HepG2 (cell line): Measurements from ENCODE around the gene CFI. TPM values are rescaled to one million over a fixed set of nuclear protein-coding genes. Genes with fewer than 3 reads are reported as not detected.

ENCODE experiments used
- ARID2 ChIP-seq: sonication (generic); formaldehyde crosslinking; IDR thresholded peaks from 2 replicates; pipeline ENCODE4 v1.8.1; 2022; ENCODE audit warnings: mild to moderate bottlenecking, missing genetic modification reagents, borderline replicate concordance
- TMF1 ChIP-seq: sonication (generic); formaldehyde crosslinking; IDR thresholded peaks from 2 replicates; pipeline ENCODE4 v1.8.1; 2022; ENCODE audit warnings: low read depth, missing genetic modification reagents
- ZBTB37 ChIP-seq: sonication (generic); formaldehyde crosslinking; IDR thresholded peaks from 2 replicates; pipeline ENCODE4 v1.4.0; 2020; ENCODE audit warnings: mild to moderate bottlenecking, missing genetic modification reagents
- polyA plus RNA-seq, 8 experiments: library from polyadenylated mRNA; depleted of rRNA in 3 of 8; stranded (reverse) in 7 of 8; unstranded in 1 of 8; fragments of >200 nt; fragmentation: Illumina TruSeq in 4 of 8; extraction: Trizol in 4 of 8; gene quantifications; 2 replicates each; pipeline versions ENCODE4 v1.2.1 to v1.2.3, GENCODE V29; 2011 to 2016; ENCODE audit warnings: low read depth in 4 of 8, missing spikeins in 1 of 8, mixed read lengths in 1 of 8; ENCODE audit not compliant: insufficient read depth in 1 of 8
- total RNA-seq, 5 experiments: library from RNA; depleted of rRNA; stranded (reverse); fragments of >200 nt; fragmentation: Illumina TruSeq; extraction: Trizol; gene quantifications; 2 replicates each; pipeline ENCODE4 v1.2.3, GENCODE V29; 2016; ENCODE audit warnings: low read depth in 1 of 5
- TF ChIP-seq, protein P1 (sequence below), 2 experiments: fragments of 450-650 bp in 1 of 2; sonication (generic) in 1 of 2; formaldehyde crosslinking in 1 of 2; IDR thresholded peaks; 2 replicates each; pipeline versions ENCODE4 v1.6.1 to v1.8.0; 2016 to 2022; ENCODE audit warnings: antibody characterized with exemption in 1 of 2, mild to moderate bottlenecking in 1 of 2, missing genetic modification reagents in 1 of 2

Gene CFI
- total and polyA plus RNA-seq, 2 of the 13 experiments (the other 11 are each of a cell fraction or from before 2014, with no cell fraction given), result 284 to 337 TPM

GRCh38 chr4:109815151-109816081 lies 13.6 kb upstream of the CFI start, which contains the start of gene GAR1 (continued):
- TF ChIP-seq, protein P1, sequence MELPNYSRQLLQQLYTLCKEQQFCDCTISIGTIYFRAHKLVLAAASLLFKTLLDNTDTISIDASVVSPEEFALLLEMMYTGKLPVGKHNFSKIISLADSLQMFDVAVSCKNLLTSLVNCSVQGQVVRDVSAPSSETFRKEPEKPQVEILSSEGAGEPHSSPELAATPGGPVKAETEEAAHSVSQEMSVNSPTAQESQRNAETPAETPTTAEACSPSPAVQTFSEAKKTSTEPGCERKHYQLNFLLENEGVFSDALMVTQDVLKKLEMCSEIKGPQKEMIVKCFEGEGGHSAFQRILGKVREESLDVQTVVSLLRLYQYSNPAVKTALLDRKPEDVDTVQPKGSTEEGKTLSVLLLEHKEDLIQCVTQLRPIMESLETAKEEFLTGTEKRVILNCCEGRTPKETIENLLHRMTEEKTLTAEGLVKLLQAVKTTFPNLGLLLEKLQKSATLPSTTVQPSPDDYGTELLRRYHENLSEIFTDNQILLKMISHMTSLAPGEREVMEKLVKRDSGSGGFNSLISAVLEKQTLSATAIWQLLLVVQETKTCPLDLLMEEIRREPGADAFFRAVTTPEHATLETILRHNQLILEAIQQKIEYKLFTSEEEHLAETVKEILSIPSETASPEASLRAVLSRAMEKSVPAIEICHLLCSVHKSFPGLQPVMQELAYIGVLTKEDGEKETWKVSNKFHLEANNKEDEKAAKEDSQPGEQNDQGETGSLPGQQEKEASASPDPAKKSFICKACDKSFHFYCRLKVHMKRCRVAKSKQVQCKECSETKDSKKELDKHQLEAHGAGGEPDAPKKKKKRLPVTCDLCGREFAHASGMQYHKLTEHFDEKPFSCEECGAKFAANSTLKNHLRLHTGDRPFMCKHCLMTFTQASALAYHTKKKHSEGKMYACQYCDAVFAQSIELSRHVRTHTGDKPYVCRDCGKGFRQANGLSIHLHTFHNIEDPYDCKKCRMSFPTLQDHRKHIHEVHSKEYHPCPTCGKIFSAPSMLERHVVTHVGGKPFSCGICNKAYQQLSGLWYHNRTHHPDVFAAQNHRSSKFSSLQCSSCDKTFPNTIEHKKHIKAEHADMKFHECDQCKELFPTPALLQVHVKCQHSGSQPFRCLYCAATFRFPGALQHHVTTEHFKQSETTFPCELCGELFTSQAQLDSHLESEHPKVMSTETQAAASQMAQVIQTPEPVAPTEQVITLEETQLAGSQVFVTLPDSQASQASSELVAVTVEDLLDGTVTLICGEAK (IDR thresholded peaks at IDR 0.05), result peak; percentile 49; the same call in 1 of the 2 replicates
- TF ChIP-seq, protein P1 (CRISPR knock-in tag; IDR thresholded peaks at IDR 0.05), result no peak
- TF ChIP-seq ZBTB37 (CRISPR knock-in tag) (no peak), TMF1 (no peak), ARID2 (CRISPR knock-in tag) (no peak)
